T-helper 2 cell treated with Interferon-gamma antibody and Interleukin-4, amounts not matched to agents 100 ng/mL and 5 ng/mL, for 36 hours (primary cell): ENCODE results near the gene PNPLA1. TPM values are rescaled to one million over a fixed set of nuclear protein-coding genes. Genes with fewer than 3 reads are reported as not detected.

ENCODE experiments used
- intact Hi-C: fragments of 100-400 bp; cut with micrococcal nuclease; formaldehyde crosslinking; loops from one replicate; pipeline ENCODE4 v1.15.1; 2023
- total RNA-seq: library from RNA; stranded (reverse); gene quantifications from 2 replicates; pipeline ENCODE4 v1.2.3, GENCODE V29; 2022

PNPLA1 gene
- total RNA-seq, 1 donor from 2014 or later: not detected

DNA sequence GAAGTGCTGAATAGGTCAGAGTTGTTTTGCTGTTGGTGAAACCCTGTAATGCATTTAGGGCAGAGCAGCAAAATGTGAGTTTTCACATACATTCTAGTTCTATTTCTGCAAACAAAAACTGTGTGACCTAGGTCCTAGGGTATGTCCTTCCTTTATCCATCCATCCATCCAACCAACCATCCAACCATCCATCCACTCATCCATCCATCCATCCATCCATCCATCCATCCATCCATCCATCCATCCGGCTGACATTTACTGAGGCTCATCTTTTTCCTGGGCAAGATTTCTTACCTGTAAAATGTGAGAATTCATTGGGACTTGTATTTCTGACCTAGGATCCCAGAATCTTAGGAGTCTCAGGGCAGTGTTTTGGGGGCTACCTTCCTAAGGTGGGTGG lies 14.5 kb downstream of the PNPLA1 start:
- intact Hi-C loops: no loop called here

DNA sequence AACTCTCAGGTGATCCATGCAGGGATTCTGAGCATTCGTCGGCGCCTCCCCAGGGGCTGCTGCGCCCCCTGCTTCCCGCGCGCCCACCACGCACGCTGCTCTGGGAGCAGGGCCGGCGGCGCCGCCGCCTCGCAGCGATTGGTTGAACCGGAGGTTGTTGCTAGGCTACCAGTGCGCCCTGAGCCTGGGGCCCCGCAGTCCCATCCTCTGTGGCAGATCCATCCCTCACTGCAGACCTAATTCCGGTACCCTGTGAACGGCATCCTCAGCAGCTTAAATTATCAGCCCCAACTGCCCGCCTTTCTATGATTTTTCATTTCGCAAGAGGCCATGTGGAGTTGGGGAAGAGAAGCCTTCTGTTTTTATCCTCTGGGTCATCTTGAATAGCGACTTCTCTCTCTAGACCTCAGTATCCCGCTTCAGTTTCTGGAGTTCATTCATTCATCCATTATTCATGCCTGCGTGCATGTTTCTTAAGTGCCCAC lies 15.4 kb downstream of the PNPLA1 start:
- intact Hi-C loops: no loop called here

DNA sequence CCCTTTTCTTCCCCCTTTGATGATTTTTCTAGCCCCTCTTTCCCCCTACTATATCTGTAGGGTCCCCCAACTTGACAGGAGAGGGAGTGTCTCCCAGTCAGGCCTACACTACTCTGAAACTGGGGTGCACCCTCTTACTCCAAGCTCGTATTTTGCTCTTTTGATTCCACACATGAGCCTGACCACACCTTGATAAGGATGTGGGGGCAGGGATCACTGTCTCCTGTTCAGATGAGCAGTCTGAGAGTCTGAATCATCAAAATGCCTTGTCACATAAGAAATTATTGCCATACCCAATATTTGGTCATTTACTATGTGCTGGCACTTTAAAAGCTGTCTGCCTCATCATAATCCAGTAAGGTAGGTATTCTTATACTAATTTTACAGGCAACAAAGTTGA lies 15.9 kb downstream of the PNPLA1 start:
- intact Hi-C loops: no loop called here

DNA sequence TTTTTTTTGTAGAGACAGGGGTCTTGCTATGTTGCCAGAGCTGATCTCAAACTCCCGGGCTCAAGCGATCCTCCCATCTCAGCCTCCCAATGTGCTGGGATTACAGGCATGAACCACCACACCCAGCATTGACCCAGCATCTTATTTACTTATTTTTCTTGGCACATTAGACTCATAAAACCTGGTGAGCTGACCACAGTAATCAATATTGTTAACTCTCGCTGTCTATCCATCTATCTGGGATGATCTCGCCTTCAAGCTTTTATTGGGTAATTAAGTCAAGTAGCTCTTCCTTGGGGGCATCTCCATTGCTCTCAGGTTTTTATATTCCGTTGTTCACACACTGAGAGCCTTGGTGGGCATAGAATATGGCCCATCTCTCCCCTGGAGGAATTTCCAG lies 17.0 kb downstream of the PNPLA1 start:
- intact Hi-C loops: no loop called here

DNA sequence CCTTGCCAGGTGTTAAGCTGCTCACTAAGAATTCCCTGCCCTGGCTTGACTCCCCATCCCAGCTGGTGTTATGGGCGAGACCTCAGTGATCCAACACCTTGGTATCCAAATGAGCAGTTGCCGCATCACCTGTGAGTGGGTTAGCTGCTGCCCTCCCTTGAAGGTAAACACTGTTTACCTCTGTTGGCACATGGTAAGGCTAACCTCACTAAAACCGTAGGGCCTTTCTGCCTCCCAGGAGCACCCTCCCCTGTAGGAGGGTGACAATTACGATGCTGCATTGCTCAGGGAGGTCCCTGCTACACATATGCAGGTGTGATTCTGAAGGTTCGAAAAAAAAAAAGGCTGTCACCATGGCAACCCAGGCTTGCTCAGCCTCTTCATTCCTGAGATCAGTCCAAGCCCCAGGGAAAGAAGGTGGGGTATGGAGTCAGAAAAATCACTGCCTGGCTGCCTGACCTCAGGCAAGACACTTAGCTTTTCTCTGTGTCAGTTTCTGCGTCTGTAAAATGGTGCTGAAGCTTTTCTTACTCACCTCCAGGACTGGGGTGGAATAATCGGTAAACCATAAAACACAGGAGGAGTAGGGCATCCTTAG lies 19.5 kb downstream of the PNPLA1 start:
- intact Hi-C loops: no loop called here

DNA sequence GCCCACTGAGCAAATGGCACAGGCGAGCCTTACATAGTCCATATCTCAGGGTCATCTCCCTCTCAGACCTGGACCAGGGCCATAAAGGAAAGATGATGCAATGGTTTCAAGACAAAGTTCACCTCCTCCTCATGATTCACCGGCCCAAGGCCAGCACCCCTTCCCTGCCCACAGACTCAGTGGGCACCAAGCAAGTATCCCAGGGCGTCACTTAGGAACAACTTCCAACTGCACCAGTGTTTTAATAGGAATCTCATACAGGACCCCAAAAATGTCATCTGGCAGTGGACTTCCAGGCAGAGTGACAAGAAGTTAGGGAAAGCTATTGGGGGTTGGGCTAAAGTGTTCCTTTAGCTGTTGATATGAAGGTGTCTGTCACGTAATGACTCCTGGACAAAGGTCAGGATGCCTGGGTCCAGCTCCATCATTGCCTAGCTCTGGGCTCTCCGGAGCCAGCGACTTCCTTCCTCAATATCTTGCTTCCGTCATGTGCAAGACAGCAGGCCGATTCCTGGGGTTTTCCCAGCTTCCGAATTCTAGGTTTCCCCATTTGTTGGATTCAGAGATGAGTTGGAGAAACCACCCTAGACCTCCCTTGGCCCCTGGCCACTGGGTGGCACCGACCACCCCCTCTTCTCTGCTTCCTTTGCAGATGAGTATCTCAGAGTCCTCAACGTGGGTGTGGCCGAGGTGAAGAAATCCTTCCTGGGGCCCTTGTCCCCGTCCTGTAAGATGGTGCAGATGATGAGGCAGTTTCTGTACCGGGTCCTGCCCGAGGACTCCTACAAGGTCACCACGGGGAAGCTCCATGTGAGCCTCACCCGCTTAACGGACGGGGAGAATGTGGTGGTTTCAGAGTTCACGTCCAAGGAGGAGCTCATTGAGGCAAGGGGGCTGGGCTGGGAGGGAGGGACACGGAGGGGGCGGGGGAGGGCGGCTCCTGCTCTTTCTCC lies 21.1 kb downstream of the PNPLA1 start:
- intact Hi-C loops: no loop called here

DNA sequence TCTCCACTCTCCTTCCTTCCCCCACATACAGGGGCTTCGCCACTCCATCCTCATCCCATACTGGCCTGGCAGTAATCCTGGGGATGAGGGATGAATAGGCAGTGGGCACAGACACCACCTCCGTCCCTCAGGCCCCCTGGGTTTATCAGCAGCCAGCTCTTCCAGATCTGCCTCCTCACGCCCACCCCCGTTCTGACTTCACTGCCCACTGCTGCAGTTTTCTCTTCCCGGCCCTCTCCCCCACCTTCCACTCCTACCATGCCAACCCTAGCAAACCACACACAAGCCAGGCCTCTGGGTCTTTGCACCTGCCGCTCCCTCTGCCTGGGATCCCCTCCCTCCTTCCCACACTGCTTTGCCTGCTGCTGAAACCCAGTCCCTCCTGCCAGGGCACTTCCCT lies 22.3 kb downstream of the PNPLA1 start:
- intact Hi-C loops: no loop called here

DNA sequence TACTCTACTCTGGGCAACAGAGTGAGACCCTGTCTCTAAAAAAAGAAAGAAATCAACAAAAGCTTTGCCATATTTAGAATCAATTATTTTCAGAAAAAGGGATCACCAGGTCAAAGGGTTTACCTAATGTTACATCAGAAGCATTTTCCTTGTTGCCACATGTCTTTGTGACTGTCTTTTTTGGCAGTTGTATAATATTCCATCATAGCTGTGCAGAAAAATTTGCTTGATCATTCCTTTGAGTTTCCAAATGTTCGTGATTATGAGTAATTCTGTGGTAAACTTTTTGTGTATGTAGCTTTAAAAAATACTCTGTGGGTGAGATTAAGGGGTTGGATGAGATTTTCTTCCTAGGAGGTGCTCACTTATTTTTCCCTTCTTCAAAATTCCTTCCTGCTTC lies 26.4 kb downstream of the PNPLA1 start:
- intact Hi-C loops: no loop called here

DNA sequence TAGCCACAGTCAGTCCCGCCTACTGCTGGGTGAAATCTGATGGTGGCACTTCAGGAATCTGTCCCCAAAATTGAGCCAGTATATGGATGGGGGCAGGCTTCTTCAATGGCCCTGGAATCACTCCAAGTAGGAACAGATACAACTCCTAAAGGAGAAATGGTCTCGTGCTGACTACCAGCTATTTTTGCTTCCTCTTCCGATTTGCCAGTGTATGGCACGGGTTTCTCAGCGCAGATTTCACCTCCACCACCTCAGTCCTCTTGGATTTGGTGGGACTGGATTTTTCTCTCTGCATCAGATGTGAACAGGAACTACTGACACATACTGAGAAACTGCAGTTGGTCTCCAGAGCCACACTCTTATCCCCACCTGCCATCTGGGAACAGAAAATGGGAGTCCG lies 27.2 kb downstream of the PNPLA1 start:
- intact Hi-C loops: no loop called here

DNA sequence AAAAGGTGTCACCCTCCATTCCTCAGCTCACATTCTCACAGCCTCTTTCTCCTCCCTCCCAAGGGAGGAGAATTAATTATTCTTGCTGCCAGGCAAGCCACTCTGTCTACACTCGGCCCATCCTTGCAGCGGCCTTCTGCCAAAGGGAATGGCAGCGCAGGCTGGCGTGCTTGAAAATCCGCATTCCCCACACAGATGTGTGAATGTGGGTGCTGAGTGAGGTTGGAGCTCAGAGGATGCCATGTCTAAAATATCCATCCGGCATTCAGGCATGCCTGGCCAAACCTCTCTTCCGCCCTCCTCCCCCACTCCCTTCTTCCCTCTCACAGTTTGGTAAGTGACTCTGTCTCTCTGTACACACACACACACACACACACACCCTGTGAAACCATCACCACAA lies 27.7 kb downstream of the PNPLA1 start:
- intact Hi-C loops: no loop called here

DNA sequence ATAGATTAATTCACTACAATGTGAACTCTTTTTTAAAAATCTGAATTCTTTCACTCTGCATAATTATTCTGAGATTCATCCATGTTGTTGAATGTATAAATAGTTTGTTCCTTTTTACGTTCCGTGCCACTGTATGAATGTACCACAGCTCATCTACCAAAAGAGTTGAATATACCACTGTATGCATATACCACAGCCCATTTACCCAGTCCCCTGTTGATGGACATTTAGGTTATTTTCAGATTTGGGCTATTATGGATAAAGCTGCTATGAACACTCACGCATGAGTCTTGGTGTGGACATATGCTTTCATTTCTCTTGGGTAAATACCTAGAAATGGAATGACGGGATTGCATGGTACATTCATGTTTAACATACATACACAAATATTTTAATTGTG lies 28.2 kb downstream of the PNPLA1 start:
- intact Hi-C loops: no loop called here

DNA sequence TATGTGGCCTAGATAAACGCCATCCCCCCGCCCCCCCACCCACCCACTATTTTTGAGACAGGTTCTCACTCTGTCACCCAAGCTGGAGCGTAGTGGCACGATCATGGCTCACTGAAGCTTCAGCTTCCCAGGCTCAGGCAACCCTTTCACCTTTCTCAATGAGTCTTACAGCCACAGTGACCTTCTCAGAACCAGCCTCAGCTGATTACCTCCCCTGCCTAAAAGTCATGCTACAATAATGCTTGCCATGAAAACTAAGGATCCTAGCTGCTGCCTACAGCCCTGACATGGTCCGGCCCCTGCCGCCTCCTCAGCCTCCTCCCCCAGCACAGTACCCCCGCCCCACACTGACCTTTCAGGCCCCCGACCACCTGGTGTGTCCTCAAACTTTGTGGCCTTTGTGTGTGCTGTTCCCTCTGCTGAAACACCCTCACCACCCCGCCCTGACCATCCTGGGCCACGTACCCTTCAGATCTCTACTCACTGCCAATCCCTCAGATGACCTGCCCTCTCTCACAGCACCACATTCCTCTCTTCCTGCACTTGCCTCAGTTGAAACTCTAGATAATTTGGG lies 31.3 kb downstream of the PNPLA1 start:
- intact Hi-C loops: loop anchor here (5.0 kb wide), 1 partner anchor 179 kb away; no protein-coding TSS in a partner anchor

DNA sequence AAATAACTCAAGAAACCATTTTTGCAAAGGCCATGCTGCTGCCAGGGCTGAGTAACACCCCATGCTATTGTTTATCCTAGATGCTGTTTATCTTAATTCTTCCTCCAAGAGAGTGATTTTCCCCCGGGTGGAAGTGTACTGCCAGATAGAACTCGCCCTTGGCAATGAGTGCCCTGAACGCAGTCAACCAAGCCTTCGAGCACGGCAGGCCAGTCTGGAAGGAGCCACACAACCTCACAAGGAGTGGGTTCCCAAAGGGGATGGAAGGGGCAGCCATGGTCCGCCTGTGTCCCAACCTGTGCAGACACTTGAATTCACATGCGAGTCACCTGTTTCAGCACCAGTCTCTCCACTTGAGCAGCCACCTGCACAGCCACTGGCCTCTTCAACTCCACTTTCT lies 31.9 kb downstream of the PNPLA1 start:
- intact Hi-C loops: loop anchor here (1.0 to 5.0 kb wide), 3 partner anchors 59 to 274 kb away; partner anchors contain the start of gene MAPK14

DNA sequence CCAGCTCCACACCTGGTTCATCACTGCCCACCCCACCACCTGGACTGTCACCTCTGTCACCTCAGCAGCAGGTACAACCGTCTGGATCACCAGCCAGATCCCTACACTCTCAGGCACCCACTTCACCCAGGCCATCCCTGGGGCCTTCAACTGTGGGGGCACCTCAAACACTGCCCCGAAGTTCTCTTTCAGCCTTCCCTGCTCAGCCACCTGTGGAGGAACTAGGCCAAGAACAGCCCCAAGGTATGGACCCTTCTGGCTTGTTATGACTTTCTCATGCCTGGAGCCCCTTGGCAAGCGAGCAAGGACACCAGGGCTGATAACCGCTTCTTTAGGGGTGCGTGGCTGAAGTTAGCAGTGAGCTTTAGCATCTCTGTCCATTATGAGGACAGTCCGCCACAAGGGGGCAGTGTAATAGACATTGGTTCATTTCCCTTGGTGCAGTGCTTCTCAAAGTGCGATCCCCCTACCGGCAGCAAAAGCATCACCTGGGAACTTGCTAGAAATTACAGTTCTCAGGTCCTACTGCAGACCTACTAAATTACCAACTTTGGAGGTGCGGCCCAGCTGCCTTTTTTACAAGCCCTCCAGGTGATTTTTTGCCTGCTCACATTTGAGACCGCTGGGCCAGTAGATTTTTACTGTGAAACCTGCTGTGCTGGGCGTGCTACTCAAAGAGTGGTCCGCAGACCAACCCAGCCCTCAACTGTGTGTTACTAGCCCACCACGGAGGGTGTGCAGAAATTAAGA lies 32.5 kb downstream of the PNPLA1 start:
- intact Hi-C loops: loop anchor here (1.0 to 5.0 kb wide), 3 partner anchors 58 to 275 kb away; partner anchors contain the start of gene MAPK14

DNA sequence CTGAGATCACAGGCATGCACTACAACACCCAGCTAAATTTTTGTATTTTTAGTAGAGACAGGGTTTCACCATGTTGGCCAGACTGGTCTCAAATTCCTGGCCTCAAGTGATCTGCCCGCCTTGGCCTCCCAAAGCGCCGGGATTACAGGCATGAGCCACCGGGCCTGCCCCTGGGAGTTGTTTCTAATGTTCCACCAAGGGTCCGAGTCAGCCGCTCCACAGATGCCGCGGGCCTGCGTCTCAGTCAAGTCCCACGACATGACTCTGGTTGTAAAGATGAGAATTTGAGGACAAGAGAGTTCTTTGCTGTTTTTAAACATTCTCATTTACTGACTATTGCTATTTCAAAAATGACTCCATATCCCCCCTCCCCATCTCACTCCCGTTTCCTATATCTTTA lies 36.0 kb downstream of the PNPLA1 start:
- intact Hi-C loops: no loop called here

DNA sequence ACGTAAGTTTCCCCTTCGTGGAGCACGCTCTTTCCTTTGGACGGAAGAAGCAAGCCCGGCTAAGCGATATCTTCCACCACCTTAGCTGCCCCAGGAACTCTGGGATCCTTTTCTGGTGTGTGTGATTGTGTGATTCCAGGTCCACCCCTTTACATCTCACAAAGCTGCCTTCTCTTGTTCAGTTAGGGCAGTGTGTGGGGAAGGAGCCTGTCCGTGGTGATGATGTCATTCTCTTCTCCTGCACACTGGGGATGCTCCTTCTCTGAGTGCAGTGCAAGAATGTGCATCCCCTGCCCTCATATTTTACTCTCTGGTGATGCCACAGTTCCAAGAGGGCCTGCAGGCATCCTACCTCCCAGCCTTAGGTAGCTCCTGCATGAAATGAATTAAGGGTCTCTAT lies 36.5 kb downstream of the PNPLA1 start:
- intact Hi-C loops: no loop called here

DNA sequence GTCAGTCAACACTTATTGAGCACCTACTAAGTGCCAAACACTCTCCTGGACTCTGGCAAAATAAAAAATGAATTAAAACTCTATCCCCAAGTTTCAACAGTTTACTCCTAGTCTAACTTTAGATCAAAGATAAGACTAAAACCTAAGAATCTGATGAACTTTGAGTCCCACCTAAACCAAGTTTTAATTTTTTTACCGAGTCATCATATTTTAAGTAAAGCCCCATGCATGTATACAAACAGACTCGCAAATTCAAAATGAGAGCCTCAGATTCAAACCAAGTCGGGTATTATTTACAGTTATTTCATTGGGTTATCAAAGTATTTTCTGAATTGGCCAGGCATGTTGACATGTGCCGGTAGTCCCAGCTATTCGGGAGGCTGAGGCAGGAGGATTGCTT lies 38.7 kb downstream of the PNPLA1 start:
- intact Hi-C loops: no loop called here

DNA sequence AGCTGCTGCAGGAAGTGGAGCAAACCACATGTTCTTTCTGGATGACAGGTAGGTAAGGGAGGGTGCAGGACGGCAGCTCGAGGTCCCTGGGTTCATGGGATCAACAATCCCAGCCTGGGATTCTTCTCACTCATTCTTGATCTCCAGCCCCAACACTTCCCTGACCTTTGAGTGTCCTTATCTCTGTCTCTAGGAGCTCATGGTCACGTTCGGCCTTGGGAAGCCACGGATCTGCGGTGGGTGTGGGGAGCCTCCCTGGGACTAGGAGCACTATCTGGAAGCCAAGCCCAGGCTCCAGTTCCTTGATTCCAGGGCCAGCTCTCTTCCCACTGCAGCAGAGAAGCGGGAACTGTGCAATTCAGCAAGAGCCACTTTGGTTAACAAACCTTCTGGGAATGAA lies 39.3 kb downstream of the PNPLA1 start:
- intact Hi-C loops: no loop called here

DNA sequence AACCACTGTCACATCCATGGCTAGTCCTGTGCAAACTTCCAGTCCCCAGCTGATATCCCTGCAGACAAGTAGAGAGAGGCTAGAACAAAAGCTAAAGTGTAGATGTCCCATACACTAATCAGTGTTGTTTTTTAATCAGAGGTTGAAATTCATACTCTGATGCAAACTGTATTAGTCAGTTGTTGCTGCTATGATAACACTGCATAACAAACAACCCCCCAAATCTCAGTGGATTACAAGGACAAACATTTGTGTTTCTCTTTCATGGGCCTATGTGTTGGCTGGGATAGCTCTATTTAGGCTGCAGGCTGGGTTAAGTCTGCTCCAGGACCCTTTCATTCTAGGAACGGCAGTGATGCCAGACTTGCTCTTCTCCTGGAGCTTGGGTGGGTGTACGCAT lies 40.0 kb downstream of the PNPLA1 start:
- intact Hi-C loops: no loop called here

DNA sequence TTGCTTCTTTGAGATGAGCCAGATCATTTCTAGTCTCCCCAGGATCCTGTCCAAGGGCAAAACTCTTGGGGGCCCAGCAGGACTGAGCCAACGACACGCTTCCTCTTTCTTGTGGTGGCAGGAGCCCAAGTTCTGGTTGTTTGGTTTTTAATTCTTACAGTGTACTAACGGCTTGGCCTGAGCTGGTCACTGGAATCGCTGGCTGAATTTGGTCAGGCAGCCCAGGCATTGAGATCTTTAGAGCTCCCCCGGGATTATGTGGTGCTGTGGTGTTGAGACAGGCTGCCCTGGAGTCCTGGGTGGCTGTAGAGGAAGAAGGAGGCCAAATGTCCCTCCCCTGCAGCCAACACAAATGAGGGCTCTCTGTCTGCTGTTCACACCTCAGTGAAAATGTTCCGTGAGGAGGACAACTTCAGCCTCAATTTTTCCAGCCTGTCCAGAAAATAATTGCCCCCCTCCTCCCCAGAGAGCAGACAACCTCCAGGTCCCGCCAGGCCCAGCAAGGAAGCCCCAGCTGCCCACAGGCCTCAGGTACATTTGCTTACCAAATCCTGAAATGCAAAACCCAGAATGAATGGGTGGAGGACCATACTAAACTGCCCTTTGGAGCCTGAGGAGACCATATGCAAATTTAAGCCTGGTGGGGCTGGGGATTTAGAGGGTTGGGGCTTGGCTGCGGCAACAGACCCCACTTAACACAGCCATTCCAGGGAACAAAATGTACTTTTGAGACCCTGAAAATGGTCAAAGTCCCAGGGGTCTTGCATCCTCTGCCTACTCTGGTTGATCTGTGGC lies 43.2 kb downstream of the PNPLA1 start:
- intact Hi-C loops: no loop called here

DNA sequence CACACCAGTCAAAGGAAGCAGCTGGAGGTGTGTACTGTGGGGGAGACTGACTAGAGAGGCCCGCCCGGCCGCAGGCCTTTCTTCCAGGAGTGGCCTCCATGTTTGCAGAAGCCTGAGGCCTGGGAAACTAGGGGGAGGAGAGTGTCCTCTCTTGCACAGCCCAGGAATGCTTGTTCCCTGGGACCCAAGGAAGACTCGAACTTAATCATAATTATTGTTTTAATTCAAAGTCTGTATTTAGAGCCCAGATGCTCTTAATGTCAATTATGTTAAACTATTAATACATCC lies 43.7 kb downstream of the PNPLA1 start:
- intact Hi-C loops: no loop called here
